Measurements from ENCODE around the gene CBL. TPM values are rescaled to one million over a fixed set of nuclear protein-coding genes. Genes with fewer than 3 reads are reported as not detected.

The CBL gene
- total RNA-seq, 2 experiments from 2014 or later: 19.2 to 59.1 TPM

DNA sequence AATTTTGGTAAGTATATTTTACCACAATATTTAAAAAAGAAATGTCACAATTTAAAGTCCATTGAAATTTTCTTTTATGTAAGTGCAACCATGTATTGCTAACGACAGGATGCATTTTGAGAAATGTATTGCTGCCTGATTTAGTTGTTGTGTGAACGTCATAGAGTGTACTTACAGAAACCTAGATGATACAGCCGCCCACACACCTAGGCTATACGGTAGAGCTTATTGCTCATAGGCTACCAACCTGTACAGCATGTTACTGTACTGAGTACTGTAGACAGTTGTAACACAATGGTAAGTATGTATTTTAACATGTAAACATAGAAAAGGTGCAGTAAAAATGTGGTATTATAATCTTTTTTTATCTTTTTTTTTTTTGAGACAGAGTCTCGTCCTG, 48.1 kb downstream of the CBL start:
- intact Hi-C loops (cut with micrococcal nuclease; ENCODE audit: unreplicated experiment): no loop called here
- Histone ChIP-seq H2AFZ (ENCODE audit: low read length) (no peak overlapping the region), H3K79me2 (ENCODE audit: insufficient read depth, low read depth, low read length) (peaks cover 41% of the 10 kb centered on the region; the same call in 1 of the 2 replicates), H3K36me3 (ENCODE audit: insufficient read depth, low read length) (peaks cover 9% of the 10 kb centered on the region), H3K4me3 (ENCODE audit: low read depth, low read length, poor library complexity, severe bottlenecking) (no peak overlapping the region), H4K20me1 (ENCODE audit: insufficient read depth, low read length) (no peaks in the 10 kb centered on the region; the same call in 1 of the 2 replicates), H3K4me2 (ENCODE audit: low read length) (no peak overlapping the region), H3K9me2 (ENCODE audit: insufficient read depth, low read length) (no peaks in the 10 kb centered on the region), H3K27ac (ENCODE audit: low read depth, low read length, poor library complexity, severe bottlenecking) (no peak overlapping the region), H3K9me3 (ENCODE audit: low read length) (no peaks in the 10 kb centered on the region), H3K4me1 (ENCODE audit: insufficient read depth, low read length, poor library complexity, severe bottlenecking) (peaks cover 41% of the 10 kb centered on the region)
- TF ChIP-seq, protein P1, sequence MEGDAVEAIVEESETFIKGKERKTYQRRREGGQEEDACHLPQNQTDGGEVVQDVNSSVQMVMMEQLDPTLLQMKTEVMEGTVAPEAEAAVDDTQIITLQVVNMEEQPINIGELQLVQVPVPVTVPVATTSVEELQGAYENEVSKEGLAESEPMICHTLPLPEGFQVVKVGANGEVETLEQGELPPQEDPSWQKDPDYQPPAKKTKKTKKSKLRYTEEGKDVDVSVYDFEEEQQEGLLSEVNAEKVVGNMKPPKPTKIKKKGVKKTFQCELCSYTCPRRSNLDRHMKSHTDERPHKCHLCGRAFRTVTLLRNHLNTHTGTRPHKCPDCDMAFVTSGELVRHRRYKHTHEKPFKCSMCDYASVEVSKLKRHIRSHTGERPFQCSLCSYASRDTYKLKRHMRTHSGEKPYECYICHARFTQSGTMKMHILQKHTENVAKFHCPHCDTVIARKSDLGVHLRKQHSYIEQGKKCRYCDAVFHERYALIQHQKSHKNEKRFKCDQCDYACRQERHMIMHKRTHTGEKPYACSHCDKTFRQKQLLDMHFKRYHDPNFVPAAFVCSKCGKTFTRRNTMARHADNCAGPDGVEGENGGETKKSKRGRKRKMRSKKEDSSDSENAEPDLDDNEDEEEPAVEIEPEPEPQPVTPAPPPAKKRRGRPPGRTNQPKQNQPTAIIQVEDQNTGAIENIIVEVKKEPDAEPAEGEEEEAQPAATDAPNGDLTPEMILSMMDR (conservative IDR thresholded peaks at IDR 0.05; ENCODE audit: low read length): no peak
- TF ChIP-seq EZH2phosphoT487 (IDR thresholded peaks at IDR 0.05; ENCODE audit: borderline replicate concordance, low read depth, low read length): no peak
- no peak for DNase-seq (ENCODE audit: low spot score)
- ChIA-PET POLR2A (interaction anchor here (0.5 to 0.6 kb wide), 2 partner anchors 12 to 157 kb away, joined by 3 to 4 read pairs; no protein-coding TSS in a partner anchor), CTCF (ENCODE audit: unreplicated experiment) (no interaction called here)
- no TSS peak for BruUV-seq (replicated peaks)

DNA sequence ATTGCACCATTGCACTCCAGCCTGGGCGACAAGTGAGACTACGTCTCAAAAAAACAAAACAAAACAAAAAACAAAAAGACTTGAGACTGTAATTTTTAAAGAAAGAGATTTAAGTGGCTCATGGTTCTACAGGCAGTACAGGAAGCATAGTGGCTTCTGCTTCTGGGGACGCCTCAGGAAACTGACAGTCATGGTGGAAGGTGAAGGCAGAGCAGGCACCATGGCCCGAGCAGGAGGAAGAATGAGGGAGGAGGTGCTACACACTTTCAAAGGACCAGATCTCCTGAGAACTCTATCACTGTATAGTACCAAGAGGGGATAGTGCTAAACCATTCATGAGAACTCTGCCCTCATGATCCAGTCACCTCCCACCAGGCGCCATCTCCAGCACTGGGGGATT, 52.0 kb downstream of the CBL start:
- peaks cover 56% of the 10 kb centered on the region for H3K4me1 ChIP-seq (ENCODE audit: insufficient read depth, low read length, poor library complexity, severe bottlenecking)
- BruUV-seq (replicated peaks): no TSS peak
- ChIA-PET CTCF (ENCODE audit: unreplicated experiment) (no interaction called here), POLR2A (no interaction called here)
- peaks cover 56% of the 10 kb centered on the region for H3K79me2 ChIP-seq (ENCODE audit: insufficient read depth, low read depth, low read length)
- H3K9me2 ChIP-seq (ENCODE audit: insufficient read depth, low read length): no peaks in the 10 kb centered on the region
- no peaks in the 10 kb centered on the region; the same call in 1 of the 2 replicates for H4K20me1 ChIP-seq (ENCODE audit: insufficient read depth, low read length)
- peak overlapping the region; percentile 64 for H3K27ac ChIP-seq (ENCODE audit: low read depth, low read length, poor library complexity, severe bottlenecking)
- peak; percentile 29 for DNase-seq (ENCODE audit: low spot score)
- H3K36me3 ChIP-seq (ENCODE audit: insufficient read depth, low read length): peaks cover 9% of the 10 kb centered on the region
- TF ChIP-seq, protein P1 (conservative IDR thresholded peaks at IDR 0.05; ENCODE audit: low read length): no peak
- no peak for TF ChIP-seq EZH2phosphoT487 (IDR thresholded peaks at IDR 0.05; ENCODE audit: borderline replicate concordance, low read depth, low read length)
- H2AFZ ChIP-seq (ENCODE audit: low read length): no peak overlapping the region
- no peak overlapping the region for H3K4me3 ChIP-seq (ENCODE audit: low read depth, low read length, poor library complexity, severe bottlenecking)
- H3K4me2 ChIP-seq (ENCODE audit: low read length): peak overlapping the region; percentile 81; the same call in 1 of the 2 replicates
- no peaks in the 10 kb centered on the region for H3K9me3 ChIP-seq (ENCODE audit: low read length)
- intact Hi-C loops (cut with micrococcal nuclease; ENCODE audit: unreplicated experiment): no loop called here

DNA sequence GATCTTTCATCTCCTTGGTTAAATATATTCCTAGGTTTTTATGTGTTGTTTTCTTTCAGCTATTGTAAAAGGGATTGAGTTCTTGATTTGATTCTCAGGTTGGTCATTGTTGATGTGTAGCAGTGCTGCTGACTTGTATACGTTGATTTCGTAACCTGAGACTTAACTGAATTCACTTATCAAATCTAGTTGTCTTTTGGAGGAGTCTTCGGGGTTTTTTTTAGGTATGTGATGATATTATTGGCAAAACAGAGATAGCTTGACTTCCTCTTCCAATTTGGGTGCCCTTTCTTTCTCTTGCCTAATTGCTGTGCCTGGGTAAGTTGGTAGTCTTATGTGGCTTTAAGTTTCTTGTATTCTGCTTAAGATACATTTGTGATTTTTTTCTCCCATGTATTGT, 52.8 kb downstream of the CBL start:
- Histone ChIP-seq H2AFZ (ENCODE audit: low read length) (no peak overlapping the region), H3K4me2 (ENCODE audit: low read length) (peak overlapping the region; percentile 81), H4K20me1 (ENCODE audit: insufficient read depth, low read length) (no peaks in the 10 kb centered on the region; the same call in 1 of the 2 replicates), H3K36me3 (ENCODE audit: insufficient read depth, low read length) (peaks cover 9% of the 10 kb centered on the region; the same call in 1 of the 2 replicates), H3K9me2 (ENCODE audit: insufficient read depth, low read length) (no peaks in the 10 kb centered on the region), H3K79me2 (ENCODE audit: insufficient read depth, low read depth, low read length) (peaks cover 64% of the 10 kb centered on the region), H3K9me3 (ENCODE audit: low read length) (no peaks in the 10 kb centered on the region), H3K4me3 (ENCODE audit: low read depth, low read length, poor library complexity, severe bottlenecking) (peak overlapping the region; percentile 56), H3K27ac (ENCODE audit: low read depth, low read length, poor library complexity, severe bottlenecking) (peak overlapping the region; percentile 64), H3K4me1 (ENCODE audit: insufficient read depth, low read length, poor library complexity, severe bottlenecking) (peaks cover 64% of the 10 kb centered on the region)
- TF ChIP-seq, protein P1 (conservative IDR thresholded peaks at IDR 0.05; ENCODE audit: low read length): no peak
- no peak for TF ChIP-seq EZH2phosphoT487 (IDR thresholded peaks at IDR 0.05; ENCODE audit: borderline replicate concordance, low read depth, low read length)
- no TSS peak for BruUV-seq (replicated peaks)
- CTCF ChIA-PET (ENCODE audit: unreplicated experiment): no interaction called here
- POLR2A ChIA-PET: interaction anchor here (0.8 to 3.8 kb wide), 8 partner anchors 8 to 228 kb away, joined by 3 to 38 read pairs (median 6); partner anchors contain the start of genes CBL and SLC37A4
- DNase-seq (ENCODE audit: low spot score): peak; percentile 10
- intact Hi-C loops (cut with micrococcal nuclease; ENCODE audit: unreplicated experiment): no loop called here
